Panc1 (cell line): ENCODE measurements around the gene INPP4B. TPM values are rescaled to one million over a fixed set of nuclear protein-coding genes. Genes with fewer than 3 reads are reported as not detected.

Experiments used
- ATAC-seq: fragments of 200-7000 bp; cut with Tn5 transposase; 2 replicates; pipeline ENCODE4 v1.9.1; 2020; ENCODE audit warnings: mild to moderate bottlenecking, moderate library complexity
- BruUV-seq: library from RNA; stranded (reverse); fragments of 400-500 nt; replicated peaks from 2 replicates; lab custom pipeline; 2021; lab: Mats Ljungman, UMichigan
- CTCF ChIA-PET: fragments of 300-600 bp; sonication (Branson Sonifier 250); formaldehyde crosslinking; loops from one replicate; lab custom pipeline; 2022; ENCODE audit warnings: antibody characterized with exemption; lab: Charles Lee
- POLR2A ChIA-PET: fragments of 300-600 bp; sonication (Branson Sonifier 250); formaldehyde crosslinking; loops from one replicate; lab custom pipeline; 2022; ENCODE audit warnings: antibody characterized with exemption; lab: Charles Lee
- DNase-seq: peaks from one replicate; pipeline ENCODE4 v3.0.0-alpha.2; 2010; ENCODE audit warnings: low read depth, low spot score
- H3K27ac ChIP-seq: 2 replicates; pipeline ENCODE4 v1.5.1; 2011; ENCODE audit warnings: mild to moderate bottlenecking, low read length, inconsistent platforms
- H3K27me3 ChIP-seq: fragments of 200-500 bp; sonication (Bioruptor generic); 2 replicates; pipeline ENCODE4 v1.6.0; 2014; ENCODE audit warnings: low read length, inconsistent platforms; ENCODE audit not compliant: control insufficient read depth, insufficient read depth
- H3K36me3 ChIP-seq: fragments of 200-500 bp; sonication (Bioruptor generic); 2 replicates; pipeline ENCODE4 v1.5.1; 2014; ENCODE audit warnings: inconsistent platforms, mild to moderate bottlenecking, low read length, moderate library complexity; ENCODE audit not compliant: control insufficient read depth, insufficient read depth
- H3K4me1 ChIP-seq: 2 replicates; pipeline ENCODE4 v1.5.1; 2011; ENCODE audit warnings: inconsistent platforms, mild to moderate bottlenecking, low read length, moderate library complexity; ENCODE audit not compliant: control insufficient read depth, insufficient read depth
- H3K4me3 ChIP-seq, 2 experiments: 2 replicates each; pipeline ENCODE4 v1.5.1; 2011 to 2012; ENCODE audit warnings: low read depth in 2 of 2, low read length in 2 of 2, mild to moderate bottlenecking in 2 of 2, inconsistent platforms in 1 of 2, moderate library complexity in 1 of 2
- H3K9me3 ChIP-seq: fragments of 200-500 bp; sonication (Bioruptor generic); 2 replicates; pipeline ENCODE4 v1.5.1; 2014; ENCODE audit warnings: low read depth, mild to moderate bottlenecking, inconsistent platforms, low read length, moderate library complexity; ENCODE audit not compliant: control insufficient read depth, insufficient read depth
- POLR2AphosphoS5 ChIP-seq: IDR thresholded peaks from 2 replicates; pipeline ENCODE4 v1.6.1; 2012; ENCODE audit warnings: mild to moderate bottlenecking, low read depth, low read length, moderate library complexity
- SIN3A ChIP-seq: IDR thresholded peaks from 2 replicates; pipeline ENCODE4 v1.6.1; 2012; ENCODE audit warnings: low read depth, mild to moderate bottlenecking, low read length, moderate library complexity, borderline replicate concordance; ENCODE audit not compliant: insufficient read depth
- TCF7L2 ChIP-seq: IDR thresholded peaks from 2 replicates; pipeline ENCODE4 v1.6.1; 2011; ENCODE audit warnings: mild to moderate bottlenecking, low read depth, low read length, inconsistent platforms
- in situ Hi-C: cut with HindIII; loops from 2 replicates; pipeline ENCODE4 v1.10.0; 2016; ENCODE audit warnings: low sequenced_read_pairs, low pct_unique_long_range_greater_than_20kb
- intact Hi-C: fragments of 100-400 bp; cut with micrococcal nuclease; formaldehyde crosslinking; loops from one replicate; pipeline ENCODE4 v1.10.0; 2022; ENCODE audit not compliant: unreplicated experiment
- total RNA-seq: library from RNA; stranded (reverse); gene quantifications from one replicate; pipeline ENCODE4 v1.2.1, GENCODE V29; 2021; ENCODE audit not compliant: unreplicated experiment
- TF ChIP-seq, protein P1 (sequence below), 2 experiments: IDR thresholded peaks; 2 replicates each; pipeline ENCODE4 v1.6.1; 2011 to 2012; ENCODE audit warnings: low read depth in 2 of 2, control low read depth in 1 of 2, low read length in 1 of 2, mild to moderate bottlenecking in 1 of 2, moderate library complexity in 1 of 2; ENCODE audit not compliant: insufficient read depth in 1 of 2
- TF ChIP-seq, protein P2 (sequence below): fragments of 450-650 bp; IDR thresholded peaks from 2 replicates; pipeline ENCODE4 v1.5.1; 2017; ENCODE audit warnings: mild to moderate bottlenecking

The INPP4B gene
- total RNA-seq, 1 experiment from 2014 or later = 4.5 TPM

- BruUV-seq = no TSS peak
- POLR2A ChIA-PET = no interaction called here
- CTCF ChIA-PET = no interaction called here
- TF ChIP-seq, protein P1, sequence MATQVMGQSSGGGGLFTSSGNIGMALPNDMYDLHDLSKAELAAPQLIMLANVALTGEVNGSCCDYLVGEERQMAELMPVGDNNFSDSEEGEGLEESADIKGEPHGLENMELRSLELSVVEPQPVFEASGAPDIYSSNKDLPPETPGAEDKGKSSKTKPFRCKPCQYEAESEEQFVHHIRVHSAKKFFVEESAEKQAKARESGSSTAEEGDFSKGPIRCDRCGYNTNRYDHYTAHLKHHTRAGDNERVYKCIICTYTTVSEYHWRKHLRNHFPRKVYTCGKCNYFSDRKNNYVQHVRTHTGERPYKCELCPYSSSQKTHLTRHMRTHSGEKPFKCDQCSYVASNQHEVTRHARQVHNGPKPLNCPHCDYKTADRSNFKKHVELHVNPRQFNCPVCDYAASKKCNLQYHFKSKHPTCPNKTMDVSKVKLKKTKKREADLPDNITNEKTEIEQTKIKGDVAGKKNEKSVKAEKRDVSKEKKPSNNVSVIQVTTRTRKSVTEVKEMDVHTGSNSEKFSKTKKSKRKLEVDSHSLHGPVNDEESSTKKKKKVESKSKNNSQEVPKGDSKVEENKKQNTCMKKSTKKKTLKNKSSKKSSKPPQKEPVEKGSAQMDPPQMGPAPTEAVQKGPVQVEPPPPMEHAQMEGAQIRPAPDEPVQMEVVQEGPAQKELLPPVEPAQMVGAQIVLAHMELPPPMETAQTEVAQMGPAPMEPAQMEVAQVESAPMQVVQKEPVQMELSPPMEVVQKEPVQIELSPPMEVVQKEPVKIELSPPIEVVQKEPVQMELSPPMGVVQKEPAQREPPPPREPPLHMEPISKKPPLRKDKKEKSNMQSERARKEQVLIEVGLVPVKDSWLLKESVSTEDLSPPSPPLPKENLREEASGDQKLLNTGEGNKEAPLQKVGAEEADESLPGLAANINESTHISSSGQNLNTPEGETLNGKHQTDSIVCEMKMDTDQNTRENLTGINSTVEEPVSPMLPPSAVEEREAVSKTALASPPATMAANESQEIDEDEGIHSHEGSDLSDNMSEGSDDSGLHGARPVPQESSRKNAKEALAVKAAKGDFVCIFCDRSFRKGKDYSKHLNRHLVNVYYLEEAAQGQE (IDR thresholded peaks at IDR 0.05; ENCODE audit: insufficient read depth in 1 of 2, low read depth in 2 of 2, low read length in 1 of 2) = no peak
- TF ChIP-seq TCF7L2 = no peak
- no peak for TF ChIP-seq POLR2AphosphoS5
- TF ChIP-seq, protein P2, sequence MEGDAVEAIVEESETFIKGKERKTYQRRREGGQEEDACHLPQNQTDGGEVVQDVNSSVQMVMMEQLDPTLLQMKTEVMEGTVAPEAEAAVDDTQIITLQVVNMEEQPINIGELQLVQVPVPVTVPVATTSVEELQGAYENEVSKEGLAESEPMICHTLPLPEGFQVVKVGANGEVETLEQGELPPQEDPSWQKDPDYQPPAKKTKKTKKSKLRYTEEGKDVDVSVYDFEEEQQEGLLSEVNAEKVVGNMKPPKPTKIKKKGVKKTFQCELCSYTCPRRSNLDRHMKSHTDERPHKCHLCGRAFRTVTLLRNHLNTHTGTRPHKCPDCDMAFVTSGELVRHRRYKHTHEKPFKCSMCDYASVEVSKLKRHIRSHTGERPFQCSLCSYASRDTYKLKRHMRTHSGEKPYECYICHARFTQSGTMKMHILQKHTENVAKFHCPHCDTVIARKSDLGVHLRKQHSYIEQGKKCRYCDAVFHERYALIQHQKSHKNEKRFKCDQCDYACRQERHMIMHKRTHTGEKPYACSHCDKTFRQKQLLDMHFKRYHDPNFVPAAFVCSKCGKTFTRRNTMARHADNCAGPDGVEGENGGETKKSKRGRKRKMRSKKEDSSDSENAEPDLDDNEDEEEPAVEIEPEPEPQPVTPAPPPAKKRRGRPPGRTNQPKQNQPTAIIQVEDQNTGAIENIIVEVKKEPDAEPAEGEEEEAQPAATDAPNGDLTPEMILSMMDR = no peak
- no peak for TF ChIP-seq SIN3A
- intact Hi-C loops = no loop called here
- in situ Hi-C loops = no loop called here
- no peaks in the 10 kb centered on the region for H3K4me1 ChIP-seq
- H3K9me3 ChIP-seq = no peaks in the 10 kb centered on the region
- no peak overlapping the region for H3K27ac ChIP-seq
- no peaks in the 10 kb centered on the region for H3K27me3 ChIP-seq
- ATAC-seq (no peak), DNase-seq (no peak)
- no peaks in the 10 kb centered on the region for H3K36me3 ChIP-seq
- no peak overlapping the region for H3K4me3 ChIP-seq
Observed at GRCh38 chr4:142539796-142540482, 306.2 kb downstream of the INPP4B start.

DNA sequence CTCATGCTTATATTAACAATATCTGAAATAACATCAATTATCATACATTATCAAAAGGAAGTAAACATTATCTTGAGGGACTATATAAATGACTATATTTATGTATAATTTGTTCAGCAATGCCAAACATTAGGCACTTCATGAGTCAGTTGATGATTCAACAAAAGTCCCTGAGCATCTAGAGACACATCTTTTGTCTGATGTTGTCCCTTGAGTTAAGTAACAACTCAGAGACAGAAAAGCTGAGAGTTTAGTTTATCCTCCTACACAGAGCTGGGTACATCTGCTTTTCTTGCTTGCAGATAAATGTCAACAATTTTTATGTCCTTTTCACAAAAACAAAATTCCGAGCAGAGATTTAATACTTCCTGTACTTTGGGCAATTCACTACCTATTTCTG, 311.1 kb downstream of the INPP4B start:
- in situ Hi-C loops = no loop called here
- H3K36me3 ChIP-seq = no peaks in the 10 kb centered on the region
- DNase-seq = no peak
- intact Hi-C loops = no loop called here
- ATAC-seq = no peak
- TF ChIP-seq POLR2AphosphoS5 (no peak), TCF7L2 (no peak), SIN3A (no peak)
- TF ChIP-seq, protein P1 (IDR thresholded peaks at IDR 0.05; ENCODE audit: insufficient read depth in 1 of 2, low read depth in 2 of 2, low read length in 1 of 2) = no peak
- TF ChIP-seq, protein P2 = no peak
- no peaks in the 10 kb centered on the region for H3K4me1 ChIP-seq
- no peak overlapping the region for H3K27ac ChIP-seq
- POLR2A ChIA-PET = no interaction called here
- CTCF ChIA-PET = no interaction called here
- H3K27me3 ChIP-seq = no peaks in the 10 kb centered on the region
- no TSS peak for BruUV-seq
- H3K4me3 ChIP-seq = no peak overlapping the region
- H3K9me3 ChIP-seq = no peaks in the 10 kb centered on the region
